Hematopoietic multipotent progenitor cell treated with erythropoietin and hydrocortisone succinate and interleukin-3 and kit ligand, for 15 days (in vitro differentiated cells): ENCODE results near the gene ALDH3B1.

Source experiments
- DNase-seq: peaks from one replicate; pipeline ENCODE4 v3.0.0-alpha.2; 2015; ENCODE audit warnings: low spot score

Gene ALDH3B1

GRCh38 chr11:68013611-68014156, 3.6 kb downstream of the ALDH3B1 start:
- no peak for DNase-seq

GRCh38 chr11:68014157-68014946, 4.2 kb downstream of the ALDH3B1 start:
- DNase-seq = peak; percentile 72

DNA sequence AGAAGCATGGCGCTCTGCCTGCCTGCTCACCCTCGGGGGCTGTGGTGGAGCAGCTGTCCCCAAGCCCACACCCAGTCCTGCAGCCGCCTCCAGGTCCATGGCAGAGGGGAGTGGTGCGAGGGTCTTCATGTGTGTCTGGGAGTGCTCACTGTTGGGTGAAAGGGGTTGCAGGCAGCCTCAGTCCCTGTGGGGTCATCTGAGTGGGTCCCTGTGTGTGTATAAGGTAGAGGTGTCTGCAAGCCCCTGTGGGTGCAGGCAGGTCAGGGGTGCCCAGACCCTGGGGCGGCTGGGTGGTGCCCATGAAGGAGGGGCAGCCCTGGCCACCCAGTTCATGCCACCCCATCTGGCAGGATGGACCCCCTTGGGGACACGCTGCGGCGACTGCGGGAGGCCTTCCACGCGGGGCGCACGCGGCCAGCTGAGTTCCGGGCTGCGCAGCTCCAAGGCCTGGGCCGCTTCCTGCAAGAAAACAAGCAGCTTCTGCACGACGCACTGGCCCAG, 4.9 kb downstream of the ALDH3B1 start:
- DNase-seq = no peak

GRCh38 chr11:68015467-68015866, 5.3 kb downstream of the ALDH3B1 start:
- no peak for DNase-seq

DNA sequence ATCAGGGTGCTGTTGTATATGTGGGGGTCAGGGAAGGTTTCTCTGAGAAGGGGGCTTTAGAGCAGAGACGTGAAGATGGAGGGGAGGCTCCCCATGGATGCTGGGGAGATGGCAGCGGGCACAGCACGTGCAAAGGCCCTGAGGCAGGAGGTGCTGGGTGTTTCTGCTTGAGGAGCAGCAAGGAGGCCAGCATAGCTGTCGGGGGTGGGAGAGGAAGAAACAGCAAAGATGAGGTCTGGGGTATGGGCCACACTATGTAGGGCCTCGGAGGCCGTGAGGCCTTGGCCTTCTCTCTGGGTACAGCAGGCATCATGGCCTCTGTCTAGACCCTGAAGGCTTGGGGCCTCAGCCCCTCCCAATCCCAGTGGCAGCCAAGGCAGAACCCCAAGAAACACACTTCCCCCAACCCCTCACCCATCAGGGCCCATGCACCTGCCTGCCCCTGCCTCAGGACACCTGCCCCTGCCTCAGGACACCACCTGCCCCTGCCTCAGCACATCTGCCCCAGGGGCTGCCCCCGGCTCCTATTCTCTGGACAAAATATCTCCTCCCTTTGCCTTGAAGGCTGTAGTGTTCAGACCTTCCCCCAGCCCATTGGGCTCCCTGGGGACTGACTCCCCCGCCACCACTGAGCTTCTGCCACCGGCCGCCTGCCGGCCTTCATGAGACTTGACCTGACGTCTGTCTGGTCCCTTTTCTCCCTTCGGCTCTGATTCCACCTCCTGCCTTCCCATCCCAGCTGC, 6.2 kb downstream of the ALDH3B1 start:
- no peak for DNase-seq

GRCh38 chr11:68016904-68017817, 7.0 kb downstream of the ALDH3B1 start:
- no peak for DNase-seq

- no peak for DNase-seq
Observed at GRCh38 chr11:68017980-68018729, 8.0 kb downstream of the ALDH3B1 start.

- no peak for DNase-seq
Observed at GRCh38 chr11:68018730-68019190, 8.6 kb downstream of the ALDH3B1 start.

- no peak for DNase-seq
Observed at GRCh38 chr11:68019486-68019885, 9.4 kb downstream of the ALDH3B1 start.

- DNase-seq = no peak
Observed at GRCh38 chr11:68020575-68020974, 10.4 kb downstream of the ALDH3B1 start.

DNA sequence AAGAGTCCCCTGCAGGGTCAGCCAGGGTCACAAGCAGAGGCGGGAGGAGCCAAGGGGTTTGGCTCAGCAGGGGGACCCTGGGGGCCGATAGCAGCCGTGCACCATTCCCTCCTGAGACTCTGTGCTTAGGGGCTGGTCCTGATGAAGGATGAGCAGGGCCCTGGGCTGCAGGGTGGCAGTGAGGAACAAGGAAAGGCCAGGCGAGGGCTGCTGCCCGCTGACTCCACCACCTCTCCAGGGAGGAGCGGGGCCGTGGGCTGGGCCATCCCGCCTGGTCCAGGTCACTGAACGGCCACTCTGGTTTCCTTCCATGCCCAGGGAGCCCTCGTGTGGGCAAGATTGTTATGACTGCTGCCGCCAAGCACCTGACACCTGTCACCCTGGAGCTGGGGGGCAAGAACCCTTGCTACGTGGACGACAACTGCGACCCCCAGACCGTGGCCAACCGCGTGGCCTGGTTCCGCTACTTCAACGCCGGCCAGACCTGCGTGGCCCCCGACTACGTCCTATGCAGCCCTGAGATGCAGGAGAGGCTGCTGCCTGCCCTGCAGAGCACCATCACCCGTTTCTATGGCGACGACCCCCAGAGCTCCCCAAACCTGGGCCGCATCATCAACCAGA, 11.2 kb downstream of the ALDH3B1 start:
- no peak for DNase-seq

GRCh38 chr11:68022531-68022930, 12.4 kb downstream of the ALDH3B1 start:
- DNase-seq = no peak

GRCh38 chr11:68024508-68024907, 14.4 kb downstream of the ALDH3B1 start:
- no peak for DNase-seq

GRCh38 chr11:68025047-68025446, 14.9 kb downstream of the ALDH3B1 start:
- no peak for DNase-seq

DNA sequence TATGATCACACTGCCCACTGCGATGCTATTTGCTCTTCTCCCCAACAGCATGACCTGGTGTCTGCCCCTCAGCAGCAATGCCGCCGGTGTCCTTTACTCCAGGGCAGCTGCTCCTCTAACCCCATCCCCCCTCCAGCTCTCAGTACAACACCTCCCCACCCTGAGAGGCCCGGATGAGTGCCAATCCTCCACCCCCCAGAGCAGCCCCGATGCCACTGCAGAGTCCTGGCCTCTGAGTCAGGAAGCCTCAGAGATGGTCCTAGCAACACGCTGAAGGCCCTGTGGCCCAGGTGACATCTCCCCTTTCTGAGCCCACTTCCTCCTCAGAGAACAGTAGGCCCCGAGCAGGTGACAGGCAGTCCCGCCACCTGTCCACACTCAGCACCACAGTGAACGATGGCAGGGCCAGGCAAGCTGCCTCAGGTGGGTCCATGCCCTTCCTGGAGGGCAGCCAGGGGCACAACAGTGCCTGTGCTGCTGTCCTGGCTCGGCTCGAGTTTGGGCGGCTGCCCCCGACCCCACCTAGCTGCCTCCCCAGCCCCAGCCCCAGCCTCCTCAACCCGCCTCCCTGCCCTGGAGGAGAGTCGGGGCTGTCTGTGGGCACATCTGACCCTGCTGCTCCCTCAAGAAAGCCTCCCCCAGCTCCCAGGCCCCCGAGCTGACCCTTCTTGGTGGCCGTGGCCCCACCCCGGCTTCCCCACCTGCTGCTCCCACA, 16.4 kb downstream of the ALDH3B1 start:
- DNase-seq = no peak

- no peak for DNase-seq
Observed at GRCh38 chr11:68027667-68028066, 17.5 kb downstream of the ALDH3B1 start.

GRCh38 chr11:68028802-68029545, 18.8 kb downstream of the ALDH3B1 start:
- no peak for DNase-seq

DNA sequence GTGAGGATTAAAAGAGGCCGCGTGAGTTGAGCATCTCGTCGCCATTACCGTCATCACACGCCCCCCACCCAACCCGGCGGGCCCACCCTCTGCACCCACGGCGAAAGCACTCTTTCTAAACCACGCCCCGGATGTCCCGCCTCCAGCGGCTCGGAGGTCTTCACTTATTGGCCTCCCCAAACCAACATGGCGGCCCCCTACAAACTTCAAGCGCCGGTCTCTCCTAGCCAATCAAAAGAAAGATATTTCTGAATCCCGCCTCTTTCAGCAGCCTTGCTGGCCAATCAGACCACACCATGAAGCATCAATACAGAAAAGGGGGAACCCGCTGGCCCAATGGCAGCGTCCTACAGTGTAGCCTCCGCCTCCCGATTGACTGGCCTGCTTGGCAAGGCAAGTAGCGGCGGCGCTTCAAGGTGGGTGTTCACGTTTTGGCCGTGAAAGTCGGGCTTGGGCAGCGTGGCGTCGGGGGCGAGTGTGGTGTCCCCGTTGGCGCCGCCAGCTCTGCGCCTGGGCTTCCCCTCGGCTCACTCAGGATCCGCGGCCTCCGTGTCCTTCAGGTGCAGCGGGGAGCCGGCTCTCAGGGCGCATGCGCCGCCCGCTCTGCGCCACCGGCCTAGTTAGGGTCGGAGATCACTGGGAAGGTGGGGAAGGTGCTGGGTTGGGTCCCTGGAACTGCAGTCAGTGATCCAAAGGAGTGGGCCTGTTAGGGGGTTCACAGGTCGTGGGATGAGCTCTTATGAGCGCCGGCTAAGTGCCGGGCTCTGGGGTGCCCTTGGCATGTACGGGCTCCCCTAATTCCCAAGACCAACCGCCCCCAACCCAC, 20.4 kb downstream of the ALDH3B1 start, which contains the start of gene NDUFS8:
Gene NDUFS8 (plus strand): TSS at position 364 of the 826 bp plus-strand sequence. CDS start 1,471 bp downstream, outside the sequence.
- peak; percentile 99 for DNase-seq
